ENCODE measurements around the gene OR2M5.

Gene OR2M5, protein sequence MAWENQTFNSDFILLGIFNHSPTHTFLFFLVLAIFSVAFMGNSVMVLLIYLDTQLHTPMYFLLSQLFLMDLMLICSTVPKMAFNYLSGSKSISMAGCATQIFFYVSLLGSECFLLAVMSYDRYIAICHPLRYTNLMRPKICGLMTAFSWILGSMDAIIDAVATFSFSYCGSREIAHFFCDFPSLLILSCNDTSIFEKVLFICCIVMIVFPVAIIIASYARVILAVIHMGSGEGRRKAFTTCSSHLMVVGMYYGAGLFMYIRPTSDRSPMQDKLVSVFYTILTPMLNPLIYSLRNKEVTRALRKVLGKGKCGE

DNA sequence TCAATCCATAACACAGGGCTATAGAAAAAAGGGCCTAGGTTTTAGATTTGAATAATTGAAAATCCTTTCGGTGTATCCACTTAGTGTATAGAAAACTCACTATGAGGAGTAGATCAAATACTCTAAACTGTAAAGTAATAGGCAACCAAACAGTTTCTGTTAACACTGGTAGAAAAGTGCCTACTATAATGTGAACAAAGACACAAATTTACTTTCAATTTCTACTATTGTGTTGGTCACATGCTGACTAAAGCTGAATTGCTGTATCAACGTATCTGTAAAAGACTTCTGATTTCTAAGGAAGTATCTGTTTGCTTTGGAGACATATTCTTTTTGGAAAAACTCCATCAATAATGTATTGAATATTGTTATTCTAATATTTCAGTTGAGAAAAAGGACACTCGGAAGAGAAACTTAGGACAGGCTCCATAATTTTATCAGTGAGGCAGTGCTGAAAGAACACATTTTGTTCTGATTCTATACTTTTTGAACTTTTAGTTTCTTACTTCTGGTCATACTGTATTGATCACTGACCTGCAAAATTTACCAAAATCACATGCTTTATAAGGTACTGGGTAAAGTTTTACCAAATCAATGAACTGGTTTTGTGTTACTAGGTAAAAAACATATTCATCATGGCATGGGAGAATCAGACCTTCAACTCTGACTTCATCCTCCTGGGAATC lies at the start of gene OR2M5:
Gene OR2M5 (plus strand): TSS at position 636 of the 686 bp plus-strand sequence. CDS start 0 bp downstream, at position 636.
- ChIA-PET POLR2A (no interaction called here), CTCF (no interaction called here)
- no peak for DNase-seq (ENCODE audit: extremely low spot score)
- TF ChIP-seq SUZ12 (IDR thresholded peaks at IDR 0.05): no peak
- no peak for TF ChIP-seq TARDBP (IDR thresholded peaks at IDR 0.05)
- no peak for TF ChIP-seq NFRKB (IDR thresholded peaks at IDR 0.05)
- TF ChIP-seq HDGF (IDR thresholded peaks at IDR 0.05; ENCODE audit: borderline replicate concordance): no peak
- no peak for TF ChIP-seq ARNT (IDR thresholded peaks at IDR 0.05)
- TF ChIP-seq SP1 (IDR thresholded peaks at IDR 0.05): no peak
- no peak for TF ChIP-seq L3MBTL2 (conservative IDR thresholded peaks at IDR 0.05)
- TF ChIP-seq LEF1 (IDR thresholded peaks at IDR 0.05; ENCODE audit: borderline replicate concordance): no peak
- TF ChIP-seq, protein P1, sequence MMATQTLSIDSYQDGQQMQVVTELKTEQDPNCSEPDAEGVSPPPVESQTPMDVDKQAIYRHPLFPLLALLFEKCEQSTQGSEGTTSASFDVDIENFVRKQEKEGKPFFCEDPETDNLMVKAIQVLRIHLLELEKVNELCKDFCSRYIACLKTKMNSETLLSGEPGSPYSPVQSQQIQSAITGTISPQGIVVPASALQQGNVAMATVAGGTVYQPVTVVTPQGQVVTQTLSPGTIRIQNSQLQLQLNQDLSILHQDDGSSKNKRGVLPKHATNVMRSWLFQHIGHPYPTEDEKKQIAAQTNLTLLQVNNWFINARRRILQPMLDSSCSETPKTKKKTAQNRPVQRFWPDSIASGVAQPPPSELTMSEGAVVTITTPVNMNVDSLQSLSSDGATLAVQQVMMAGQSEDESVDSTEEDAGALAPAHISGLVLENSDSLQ (IDR thresholded peaks at IDR 0.05): no peak
- no peak for TF ChIP-seq FOXA1 (IDR thresholded peaks at IDR 0.05)
- TF ChIP-seq FOXM1 (IDR thresholded peaks at IDR 0.05; ENCODE audit: borderline replicate concordance): no peak
- TF ChIP-seq FOXK2 (IDR thresholded peaks at IDR 0.05): no peak
- TF ChIP-seq CTBP1 (IDR thresholded peaks at IDR 0.05; ENCODE audit: borderline replicate concordance): no peak
- TF ChIP-seq ZNF384 (IDR thresholded peaks at IDR 0.05): no peak
- no peak for TF ChIP-seq ELF4 (IDR thresholded peaks at IDR 0.05)
- no peak for TF ChIP-seq BHLHE40 (IDR thresholded peaks at IDR 0.05; ENCODE audit: borderline replicate concordance)

DNA sequence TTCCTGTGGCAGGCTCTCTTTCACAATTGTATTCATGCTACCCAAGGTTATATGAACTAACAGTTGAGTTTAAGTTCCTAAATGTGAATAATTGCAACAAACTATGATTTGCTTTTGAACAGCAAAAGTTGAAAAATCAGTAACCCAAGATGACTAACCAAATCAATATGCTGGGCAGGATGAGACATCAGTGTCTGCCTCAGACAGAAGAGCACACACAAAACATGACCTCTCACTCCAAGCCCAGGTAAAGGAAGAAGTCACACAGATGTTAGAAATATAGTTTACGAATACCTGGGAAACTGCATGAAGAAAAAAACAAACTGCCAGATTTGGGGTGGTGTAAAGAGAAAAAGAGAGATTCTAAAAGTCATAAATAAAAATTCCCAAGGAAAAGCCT lies 46.4 kb upstream of the OR2M5 start:
- DNase-seq (ENCODE audit: extremely low spot score): no peak
- ChIA-PET CTCF (no interaction called here), POLR2A (no interaction called here)
- no peak for TF ChIP-seq FOXM1 (IDR thresholded peaks at IDR 0.05; ENCODE audit: borderline replicate concordance)
- no peak for TF ChIP-seq L3MBTL2 (conservative IDR thresholded peaks at IDR 0.05)
- no peak for TF ChIP-seq SUZ12 (IDR thresholded peaks at IDR 0.05)
- TF ChIP-seq ELF4 (IDR thresholded peaks at IDR 0.05): no peak
- no peak for TF ChIP-seq BHLHE40 (IDR thresholded peaks at IDR 0.05; ENCODE audit: borderline replicate concordance)
- no peak for TF ChIP-seq ZNF384 (IDR thresholded peaks at IDR 0.05)
- TF ChIP-seq, protein P1 (IDR thresholded peaks at IDR 0.05): no peak
- TF ChIP-seq HDGF (IDR thresholded peaks at IDR 0.05; ENCODE audit: borderline replicate concordance): no peak
- no peak for TF ChIP-seq NFRKB (IDR thresholded peaks at IDR 0.05)
- TF ChIP-seq TARDBP (IDR thresholded peaks at IDR 0.05): no peak
- TF ChIP-seq FOXK2 (IDR thresholded peaks at IDR 0.05): no peak
- no peak for TF ChIP-seq ARNT (IDR thresholded peaks at IDR 0.05)
- TF ChIP-seq LEF1 (IDR thresholded peaks at IDR 0.05; ENCODE audit: borderline replicate concordance): no peak
- TF ChIP-seq FOXA1 (IDR thresholded peaks at IDR 0.05): no peak

DNA sequence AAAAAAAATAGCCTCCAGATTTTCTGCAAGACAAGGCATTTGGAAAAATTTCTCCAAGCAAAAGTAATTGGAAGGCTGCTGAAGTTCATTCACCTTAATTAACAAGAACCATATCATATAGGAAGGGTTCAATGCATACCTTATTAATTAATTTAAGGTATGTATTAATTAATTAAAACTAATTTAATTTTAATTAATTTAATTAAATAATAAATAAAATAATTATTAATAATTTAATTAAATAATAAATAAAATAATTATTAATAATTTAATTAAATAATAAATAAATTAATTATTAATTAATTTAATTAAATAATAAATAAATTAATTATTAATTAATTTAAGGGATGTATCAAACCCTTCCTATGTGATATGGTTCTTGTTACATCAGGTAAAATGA lies 42.1 kb upstream of the OR2M5 start:
- CTCF ChIA-PET: no interaction called here
- no peak for DNase-seq (ENCODE audit: extremely low spot score)
- TF ChIP-seq NFRKB (IDR thresholded peaks at IDR 0.05): no peak
- no peak for TF ChIP-seq L3MBTL2 (conservative IDR thresholded peaks at IDR 0.05)
- no peak for TF ChIP-seq CTBP1 (IDR thresholded peaks at IDR 0.05; ENCODE audit: borderline replicate concordance)
- TF ChIP-seq BHLHE40 (IDR thresholded peaks at IDR 0.05; ENCODE audit: borderline replicate concordance): no peak
- TF ChIP-seq LEF1 (IDR thresholded peaks at IDR 0.05; ENCODE audit: borderline replicate concordance): no peak
- no peak for TF ChIP-seq ZNF384 (IDR thresholded peaks at IDR 0.05)
- no peak for TF ChIP-seq FOXA1 (IDR thresholded peaks at IDR 0.05)
- no peak for TF ChIP-seq FOXK2 (IDR thresholded peaks at IDR 0.05)
- no peak for TF ChIP-seq ARNT (IDR thresholded peaks at IDR 0.05)
- no peak for TF ChIP-seq HDGF (IDR thresholded peaks at IDR 0.05; ENCODE audit: borderline replicate concordance)
- TF ChIP-seq, protein P1 (IDR thresholded peaks at IDR 0.05): no peak
- TF ChIP-seq ELF4 (IDR thresholded peaks at IDR 0.05): no peak
- TF ChIP-seq TARDBP (IDR thresholded peaks at IDR 0.05): no peak
- TF ChIP-seq SUZ12 (IDR thresholded peaks at IDR 0.05): no peak
- no peak for TF ChIP-seq FOXM1 (IDR thresholded peaks at IDR 0.05; ENCODE audit: borderline replicate concordance)
- TF ChIP-seq SP1 (IDR thresholded peaks at IDR 0.05): no peak
- POLR2A ChIA-PET: no interaction called here

DNA sequence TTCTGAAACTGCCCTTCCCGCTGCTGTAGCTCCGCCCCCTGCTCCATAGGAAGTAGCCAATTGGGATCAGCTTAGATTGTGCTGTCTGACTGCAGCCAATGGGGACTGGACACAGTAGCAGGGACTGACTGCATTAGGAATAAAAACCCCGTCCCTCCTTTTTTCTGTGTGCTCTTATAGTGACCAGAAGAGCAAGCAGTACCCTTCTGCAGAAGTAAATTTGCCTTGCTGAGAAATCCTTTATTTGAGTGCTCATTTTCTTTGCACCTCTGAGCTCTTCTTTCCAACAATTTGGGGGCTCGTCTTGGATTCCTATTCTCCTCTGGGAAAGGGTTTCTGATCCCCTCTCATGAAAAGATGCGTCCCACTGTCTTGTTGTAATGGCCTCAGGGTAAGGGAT lies 33.8 kb upstream of the OR2M5 start:
- CTCF ChIA-PET: no interaction called here
- TF ChIP-seq FOXK2 (IDR thresholded peaks at IDR 0.05) (no peak), NFRKB (IDR thresholded peaks at IDR 0.05) (no peak), FOXA1 (IDR thresholded peaks at IDR 0.05) (no peak), HDGF (IDR thresholded peaks at IDR 0.05; ENCODE audit: borderline replicate concordance) (no peak), L3MBTL2 (conservative IDR thresholded peaks at IDR 0.05) (no peak), SUZ12 (IDR thresholded peaks at IDR 0.05) (no peak), ZNF384 (IDR thresholded peaks at IDR 0.05) (no peak), FOXM1 (IDR thresholded peaks at IDR 0.05; ENCODE audit: borderline replicate concordance) (no peak)
- TF ChIP-seq, protein P1 (IDR thresholded peaks at IDR 0.05): no peak
- POLR2A ChIA-PET: no interaction called here
- DNase-seq (ENCODE audit: extremely low spot score): no peak

DNA sequence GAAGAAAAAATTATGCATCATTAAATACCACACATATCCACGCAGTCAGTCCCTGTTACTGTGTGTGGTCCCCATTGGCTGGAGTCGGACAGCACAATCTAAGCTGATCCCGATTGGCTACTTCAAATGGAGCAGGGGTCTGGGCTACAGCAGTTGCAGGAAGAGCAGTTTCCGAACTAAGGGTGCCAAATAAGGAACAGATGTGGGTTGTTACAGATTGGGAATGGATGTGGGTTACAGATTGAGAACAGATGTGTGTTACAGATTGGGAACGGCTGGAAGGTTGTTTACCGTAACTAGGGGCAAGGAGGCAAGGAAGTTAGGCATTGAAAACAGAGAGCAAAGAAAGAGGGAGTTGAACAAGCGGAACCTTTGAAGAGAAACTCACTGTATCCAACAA lies 30.1 kb upstream of the OR2M5 start:
- TF ChIP-seq LEF1 (IDR thresholded peaks at IDR 0.05; ENCODE audit: borderline replicate concordance) (no peak), HDGF (IDR thresholded peaks at IDR 0.05; ENCODE audit: borderline replicate concordance) (no peak), ELF4 (IDR thresholded peaks at IDR 0.05) (no peak), BHLHE40 (IDR thresholded peaks at IDR 0.05; ENCODE audit: borderline replicate concordance) (no peak), ARNT (IDR thresholded peaks at IDR 0.05) (no peak), FOXM1 (IDR thresholded peaks at IDR 0.05; ENCODE audit: borderline replicate concordance) (no peak), L3MBTL2 (conservative IDR thresholded peaks at IDR 0.05) (no peak), SUZ12 (IDR thresholded peaks at IDR 0.05) (no peak), TARDBP (IDR thresholded peaks at IDR 0.05) (no peak), NFRKB (IDR thresholded peaks at IDR 0.05) (no peak), FOXK2 (IDR thresholded peaks at IDR 0.05) (no peak), CTBP1 (IDR thresholded peaks at IDR 0.05; ENCODE audit: borderline replicate concordance) (no peak), SP1 (IDR thresholded peaks at IDR 0.05) (no peak), ZNF384 (IDR thresholded peaks at IDR 0.05) (no peak), FOXA1 (IDR thresholded peaks at IDR 0.05) (no peak)
- TF ChIP-seq, protein P1 (IDR thresholded peaks at IDR 0.05): no peak
- DNase-seq (ENCODE audit: extremely low spot score): no peak
- ChIA-PET CTCF (interaction anchor here (0.6 kb wide), 1 partner anchor 762 kb away, joined by 3 read pairs; no protein-coding TSS in a partner anchor), POLR2A (no interaction called here)

All from HEK293T (cell line).